RWPE2 (cell line): ENCODE data around the gene RIMBP2.

Source experiments
- ATAC-seq: fragments of 200-7000 bp; cut with Tn5 transposase; 3 replicates; pipeline ENCODE4 v1.9.1; 2021; ENCODE audit warnings: low read depth
- DNase-seq: peaks from one replicate; pipeline ENCODE4 v3.0.0-alpha.2; 2020; ENCODE audit warnings: low spot score
- H3K27ac ChIP-seq: fragments of 450-650 bp; 2 replicates; pipeline ENCODE4 v1.5.1; 2017; ENCODE audit warnings: mild to moderate bottlenecking; ENCODE audit not compliant: poor library complexity, severe bottlenecking
- H3K27me3 ChIP-seq: fragments of 250-450 bp; sonication (Bioruptor Pico); 2 replicates; pipeline ENCODE4 v1.5.1; 2021; ENCODE audit warnings: mild to moderate bottlenecking, moderate library complexity; ENCODE audit not compliant: insufficient read depth, poor library complexity, severe bottlenecking
- H3K36me3 ChIP-seq: fragments of 250-450 bp; sonication (Bioruptor Pico); 2 replicates; pipeline ENCODE4 v1.5.1; 2020; ENCODE audit warnings: low read depth, mild to moderate bottlenecking, moderate library complexity
- H3K4me1 ChIP-seq: fragments of 250-450 bp; sonication (Bioruptor Pico); 2 replicates; pipeline ENCODE4 v1.5.1; 2021; ENCODE audit warnings: mild to moderate bottlenecking, moderate library complexity; ENCODE audit not compliant: insufficient read depth, poor library complexity, severe bottlenecking
- H3K4me3 ChIP-seq: fragments of 250-450 bp; sonication (Bioruptor Pico); 2 replicates; pipeline ENCODE4 v1.5.1; 2021; ENCODE audit warnings: mild to moderate bottlenecking, moderate library complexity; ENCODE audit not compliant: severe bottlenecking
- H3K9me3 ChIP-seq: fragments of 250-450 bp; sonication (Bioruptor Pico); 2 replicates; pipeline ENCODE4 v1.5.1; 2021; ENCODE audit warnings: mild to moderate bottlenecking, moderate library complexity; ENCODE audit not compliant: severe bottlenecking
- CTCF ChIP-seq: fragments of 450-650 bp; IDR thresholded peaks from one replicate; pipeline ENCODE4 v1.5.1; 2017; ENCODE audit warnings: mild to moderate bottlenecking, moderate library complexity; ENCODE audit not compliant: poor library complexity, severe bottlenecking

Gene RIMBP2

GRCh38 chr12:130557886-130558765, 158.0 kb downstream of the RIMBP2 start:
- H3K9me3 ChIP-seq: no peaks in the 10 kb centered on the region
- no peaks in the 10 kb centered on the region for H3K36me3 ChIP-seq
- H3K4me3 ChIP-seq: no peak overlapping the region
- no peak for TF ChIP-seq CTCF
- no peak for ATAC-seq
- H3K27me3 ChIP-seq: peaks cover 13% of the 10 kb centered on the region
- no peak for DNase-seq
- H3K4me1 ChIP-seq: no peaks in the 10 kb centered on the region
- no peak overlapping the region for H3K27ac ChIP-seq

- DNase-seq (no peak), ATAC-seq (no peak)
- Histone ChIP-seq H3K9me3 (no peaks in the 10 kb centered on the region), H3K27ac (no peak overlapping the region), H3K4me1 (no peaks in the 10 kb centered on the region), H3K4me3 (no peak overlapping the region), H3K36me3 (no peaks in the 10 kb centered on the region), H3K27me3 (peaks cover 13% of the 10 kb centered on the region)
- no peak for TF ChIP-seq CTCF
These were observed 158.9 kb downstream of the RIMBP2 start for GRCh38 chr12:130557201-130557600.

- no peak overlapping the region for H3K4me3 ChIP-seq
- H3K27ac ChIP-seq: no peak overlapping the region
- no peaks in the 10 kb centered on the region for H3K4me1 ChIP-seq
- no peak for TF ChIP-seq CTCF
- H3K9me3 ChIP-seq: no peaks in the 10 kb centered on the region
- H3K27me3 ChIP-seq: peaks cover 13% of the 10 kb centered on the region
- DNase-seq (no peak), ATAC-seq (no peak)
- H3K36me3 ChIP-seq: no peaks in the 10 kb centered on the region
These were observed 159.5 kb downstream of the RIMBP2 start for GRCh38 chr12:130556486-130557055.

- DNase-seq (no peak), ATAC-seq (no peak)
- no peak for TF ChIP-seq CTCF
- no peaks in the 10 kb centered on the region for H3K4me1 ChIP-seq
- H3K36me3 ChIP-seq: no peaks in the 10 kb centered on the region
- no peak overlapping the region for H3K27ac ChIP-seq
- H3K9me3 ChIP-seq: no peaks in the 10 kb centered on the region
- H3K4me3 ChIP-seq: no peak overlapping the region
- H3K27me3 ChIP-seq: peaks cover 13% of the 10 kb centered on the region
These were observed 160.2 kb downstream of the RIMBP2 start for GRCh38 chr12:130555628-130556485.
